HepG2 (cell line): ENCODE results near the gene B3GNT9. TPM values are rescaled to one million over a fixed set of nuclear protein-coding genes. Genes with fewer than 3 reads are reported as not detected.

Source experiments
- ATAC-seq: fragments of 200-7000 bp; cut with Tn5 transposase; 3 replicates; pipeline ENCODE4 v1.9.1; 2020; ENCODE audit warnings: mild to moderate bottlenecking, moderate library complexity
- BruUV-seq: library from RNA; stranded (reverse); fragments of 400-500 nt; replicated peaks from 2 replicates; lab custom pipeline; 2021; lab: Mats Ljungman, UMichigan
- CTCF ChIA-PET: fragments of 300-600 bp; formaldehyde crosslinking; extraction: SDS; loops from one replicate; lab custom pipeline; 2021; ENCODE audit warnings: low total read pairs, inconsistent platforms, low intra/inter-chr PET ratio; lab: Yijun Ruan, JAX
- POLR2A ChIA-PET: fragments of 350-600 bp; sonication (Branson Sonifier 250); formaldehyde crosslinking; loops from one replicate; lab custom pipeline; 2020; ENCODE audit warnings: antibody characterized with exemption, inconsistent platforms; lab: Yijun Ruan, JAX
- DNase-seq: peaks from one replicate; pipeline ENCODE4 v3.0.0-alpha.2; 2015; ENCODE audit warnings: low spot score
- FAIRE-seq: peaks from 3 replicates; lab custom pipeline; 2011; peaks lifted over from hg19 to GRCh38; lab: Jason Lieb, UNC
- H2AFZ ChIP-seq: one replicate; pipeline ENCODE4 v1.6.1; 2011; ENCODE audit warnings: low read length, inconsistent platforms
- H3K27ac ChIP-seq: fragments of 300-600 bp; 3 replicates; pipeline ENCODE4 v1.8.0; 2011; ENCODE audit warnings: mixed run types, mild to moderate bottlenecking, mixed read lengths, low read length, inconsistent platforms; ENCODE audit not compliant: insufficient read depth; ENCODE audit errors: extremely low read length
- H3K27me3 ChIP-seq, 2 experiments: fragments of 200-600 bp in 1 of 2; 2 replicates in 1 of 2; 3 replicates in 1 of 2; pipeline versions ENCODE4 v1.6.0 to v1.8.0; 2011; ENCODE audit warnings: low read length in 2 of 2, mild to moderate bottlenecking in 2 of 2, moderate library complexity in 2 of 2, inconsistent platforms in 1 of 2; ENCODE audit not compliant: insufficient read depth in 2 of 2, control insufficient read depth in 1 of 2
- H3K36me3 ChIP-seq, 2 experiments: fragments of 200-600 bp in 1 of 2; replicated peaks in 1 of 2; 2 replicates in 1 of 2; 3 replicates in 1 of 2; pipeline versions ENCODE4 v1.5.1 to v1.8.0; 2011; ENCODE audit warnings: low read length in 2 of 2, inconsistent platforms in 1 of 2; ENCODE audit not compliant: insufficient read depth in 2 of 2, control insufficient read depth in 1 of 2
- H3K4me1 ChIP-seq: 2 replicates; pipeline ENCODE4 v1.5.1; 2012; ENCODE audit warnings: low read length, inconsistent platforms; ENCODE audit not compliant: insufficient read depth
- H3K4me2 ChIP-seq: 2 replicates; pipeline ENCODE4 v1.6.0; 2011; ENCODE audit warnings: low read depth, low read length, inconsistent platforms
- H3K4me3 ChIP-seq, 3 experiments: fragments of 200-600 bp in 1 of 3; sonication (generic), shearing (Covaris generic) in 1 of 3; replicated peaks in 1 of 3; 2 replicates each; pipeline ENCODE4 v1.5.1; 2011 to 2016; ENCODE audit warnings: low read length in 3 of 3, inconsistent platforms in 2 of 3, low read depth in 2 of 3, mild to moderate bottlenecking in 2 of 3, control low read depth in 1 of 3, mixed read lengths in 1 of 3; ENCODE audit not compliant: insufficient read depth in 1 of 3
- H3K79me2 ChIP-seq: one replicate; pipeline ENCODE4 v1.6.1; 2011; ENCODE audit warnings: low read length, inconsistent platforms; ENCODE audit not compliant: insufficient read depth
- H3K9ac ChIP-seq: 2 replicates; pipeline ENCODE4 v1.6.0; 2011; ENCODE audit warnings: mild to moderate bottlenecking, low read depth, low read length, inconsistent platforms; ENCODE audit not compliant: insufficient read depth
- H3K9me3 ChIP-seq: 2 replicates; pipeline ENCODE4 v1.5.1; 2012; ENCODE audit warnings: mild to moderate bottlenecking, low read length
- H4K20me1 ChIP-seq: 2 replicates; pipeline ENCODE4 v1.6.0; 2011; ENCODE audit warnings: inconsistent platforms, mild to moderate bottlenecking, low read length, moderate library complexity; ENCODE audit not compliant: insufficient read depth
- AGO2 ChIP-seq: fragments of 200-400 bp; formaldehyde crosslinking; optimal IDR thresholded peaks from 2 replicates; pipeline ENCODE3; 2017; ENCODE audit warnings: mild to moderate bottlenecking, low read depth, low read length, moderate library complexity
- CEBPB ChIP-seq: IDR thresholded peaks from 2 replicates; pipeline ENCODE4 v1.6.1; 2011; ENCODE audit warnings: low read depth, low read length, improper control_type of control experiment, borderline replicate concordance
- CEBPG ChIP-seq: IDR thresholded peaks from 2 replicates; pipeline ENCODE4 v1.6.1; 2016
- GPN1 ChIP-seq: sonication (generic); formaldehyde crosslinking; IDR thresholded peaks from 2 replicates; pipeline ENCODE4 v1.5.1; 2020; ENCODE audit warnings: missing genetic modification reagents, borderline replicate concordance
- POLR2G ChIP-seq: fragments of 200-400 bp; formaldehyde crosslinking; IDR thresholded peaks from 2 replicates; pipeline ENCODE4 v1.6.1; 2018; ENCODE audit warnings: mild to moderate bottlenecking, low read depth, low read length, moderate library complexity
- RBM22 ChIP-seq: fragments of 200-400 bp; formaldehyde crosslinking; optimal IDR thresholded peaks from 2 replicates; pipeline ENCODE3; 2017; ENCODE audit warnings: mild to moderate bottlenecking, low read length, moderate library complexity
- SP1 ChIP-seq, 2 experiments: fragments of 450-650 bp in 1 of 2; sonication (generic) in 1 of 2; formaldehyde crosslinking in 1 of 2; IDR thresholded peaks; 2 replicates each; pipeline versions ENCODE4 v1.4.0 to v1.6.1; 2016 to 2020; ENCODE audit warnings: missing genetic modification reagents in 1 of 2
- STAG1 ChIP-seq: sonication (generic); formaldehyde crosslinking; IDR thresholded peaks from 2 replicates; pipeline ENCODE4 v1.4.0; 2020; ENCODE audit warnings: missing genetic modification reagents
- ZHX1 ChIP-seq: sonication (generic); formaldehyde crosslinking; IDR thresholded peaks from 2 replicates; pipeline ENCODE4 v1.8.1; 2022; ENCODE audit warnings: low read depth, mild to moderate bottlenecking, missing genetic modification reagents
- ZIK1 ChIP-seq: sonication (generic); formaldehyde crosslinking; IDR thresholded peaks from 2 replicates; pipeline ENCODE4 v1.5.0; 2020; ENCODE audit warnings: mild to moderate bottlenecking, low read depth, missing genetic modification reagents, borderline replicate concordance
- ZNF10 ChIP-seq: sonication (generic); formaldehyde crosslinking; IDR thresholded peaks from 2 replicates; pipeline ENCODE4 v1.4.0; 2020; ENCODE audit warnings: mild to moderate bottlenecking, low read depth, missing genetic modification reagents, borderline replicate concordance
- ZNF274 ChIP-seq: sonication (generic); formaldehyde crosslinking; IDR thresholded peaks from 2 replicates; pipeline ENCODE4 v1.5.1; 2020; ENCODE audit warnings: mild to moderate bottlenecking, missing genetic modification reagents
- ZNF354B ChIP-seq: sonication (generic); formaldehyde crosslinking; IDR thresholded peaks from 2 replicates; pipeline ENCODE4 v1.8.0; 2022; ENCODE audit warnings: mild to moderate bottlenecking, missing genetic modification reagents
- ZNF773 ChIP-seq: sonication (generic); formaldehyde crosslinking; IDR thresholded peaks from 2 replicates; pipeline ENCODE4 v1.4.0; 2020; ENCODE audit warnings: missing genetic modification reagents, borderline replicate concordance
- WGBS: methylation state at CpG from one replicate; pipeline ENCODE4 v1.1.6; 2017; ENCODE audit warnings: low lambda C conversion rate; 5-methylcytosine and 5-hydroxymethylcytosine counted together
- in situ Hi-C: cut with HindIII; loops from 2 replicates; pipeline ENCODE4 v1.10.0; 2017; ENCODE audit warnings: low pct_unique_long_range_greater_than_20kb; ENCODE audit not compliant: extremely low pct_ligation_motif_present
- intact Hi-C: fragments of 100-400 bp; cut with micrococcal nuclease; formaldehyde crosslinking; loops from one replicate; pipeline ENCODE4 v1.10.0; 2022; ENCODE audit not compliant: unreplicated experiment
- polyA plus RNA-seq, 8 experiments: library from polyadenylated mRNA; depleted of rRNA in 3 of 8; stranded (reverse) in 7 of 8; unstranded in 1 of 8; fragments of >200 nt; fragmentation: Illumina TruSeq in 4 of 8; extraction: Trizol in 4 of 8; gene quantifications; 2 replicates each; pipeline versions ENCODE4 v1.2.1 to v1.2.3, GENCODE V29; 2011 to 2016; ENCODE audit warnings: low read depth in 4 of 8, missing spikeins in 1 of 8, mixed read lengths in 1 of 8; ENCODE audit not compliant: insufficient read depth in 1 of 8
- total RNA-seq, 5 experiments: library from RNA; depleted of rRNA; stranded (reverse); fragments of >200 nt; fragmentation: Illumina TruSeq; extraction: Trizol; gene quantifications; 2 replicates each; pipeline ENCODE4 v1.2.3, GENCODE V29; 2016; ENCODE audit warnings: low read depth in 1 of 5

Gene B3GNT9
- total and polyA plus RNA-seq, 2 of the 13 experiments (the other 11 are each of a cell fraction or from before 2014, with no cell fraction given): 1.5 to 3.1 TPM

GRCh38 chr16:67147437-67148140 lies 3.2 kb downstream of the B3GNT9 start:
- TSS peak; percentile 16 for BruUV-seq
- no peaks in the 10 kb centered on the region; a peak in 1 of 5 replicates for H3K27me3 ChIP-seq
- no peak for TF ChIP-seq GPN1 (CRISPR knock-in tag)
- peak; percentile 64 for TF ChIP-seq AGO2
- peak; percentile 90 for TF ChIP-seq RBM22
- peak; percentile 80; the same call in 1 of the 2 replicates for TF ChIP-seq CEBPB
- peak; percentile 55; the same call in 1 of the 2 replicates for TF ChIP-seq CEBPG (CRISPR knock-in tag)
- no peak for TF ChIP-seq ZNF10 (CRISPR knock-in tag)
- TF ChIP-seq ZIK1: no peak
- TF ChIP-seq ZNF354B (CRISPR knock-in tag): no peak
- TF ChIP-seq SP1 (IDR thresholded peaks at IDR 0.05): no peak
- TF ChIP-seq SP1 (CRISPR knock-in tag; IDR thresholded peaks at IDR 0.05): no peak
- TF ChIP-seq STAG1 (CRISPR knock-in tag): no peak
- 0 out of 2 replicates have a peak, but pooled peaks have one; percentile 30 for TF ChIP-seq ZNF274 (CRISPR knock-in tag)
- TF ChIP-seq POLR2G: peak; percentile 20; the same call in 1 of the 2 replicates
- TF ChIP-seq ZHX1 (CRISPR knock-in tag): peak; percentile 31; the same call in 1 of the 2 replicates
- no peak for TF ChIP-seq ZNF773 (CRISPR knock-in tag)
- TF ChIP-seq, all 625 proteins: peak for 7
- ChIA-PET POLR2A (interaction anchor here (1.5 kb wide), 1 partner anchor 37 kb away, joined by 6 read pairs; no protein-coding TSS in a partner anchor), CTCF (no interaction called here)
- Histone ChIP-seq H3K27ac (no peak overlapping the region), H3K4me1 (peaks cover 18% of the 10 kb centered on the region), H3K9ac (no peak overlapping the region), H3K9me3 (no peaks in the 10 kb centered on the region), H3K36me3 (peaks cover 46 to 65% of the 10 kb centered on the region in 2 experiments), H2AFZ (no peak overlapping the region), H3K79me2 (no peaks in the 10 kb centered on the region), H4K20me1 (peaks cover 9% of the 10 kb centered on the region; the same call in 1 of the 2 replicates), H3K4me2 (no peak overlapping the region), H3K4me3 (no peak overlapping the region)
- intact Hi-C loops: no loop called here
- 98% methylated on average over 4 of the region's 4 CpGs for WGBS
- FAIRE-seq: no peak
- no peak for DNase-seq
- in situ Hi-C loops: no loop called here
- ATAC-seq: no peak
